C4-2B (cell line): ENCODE measurements around the gene CALD1.

Source experiments
- ZFX ChIP-seq: fragments of 450-650 bp; IDR thresholded peaks from 2 replicates; pipeline ENCODE4 v1.6.1; 2017
- TF ChIP-seq, protein P1 (sequence below): fragments of 450-650 bp; conservative IDR thresholded peaks from 2 replicates; pipeline ENCODE4 v1.5.1; 2017; ENCODE audit warnings: mild to moderate bottlenecking

DNA sequence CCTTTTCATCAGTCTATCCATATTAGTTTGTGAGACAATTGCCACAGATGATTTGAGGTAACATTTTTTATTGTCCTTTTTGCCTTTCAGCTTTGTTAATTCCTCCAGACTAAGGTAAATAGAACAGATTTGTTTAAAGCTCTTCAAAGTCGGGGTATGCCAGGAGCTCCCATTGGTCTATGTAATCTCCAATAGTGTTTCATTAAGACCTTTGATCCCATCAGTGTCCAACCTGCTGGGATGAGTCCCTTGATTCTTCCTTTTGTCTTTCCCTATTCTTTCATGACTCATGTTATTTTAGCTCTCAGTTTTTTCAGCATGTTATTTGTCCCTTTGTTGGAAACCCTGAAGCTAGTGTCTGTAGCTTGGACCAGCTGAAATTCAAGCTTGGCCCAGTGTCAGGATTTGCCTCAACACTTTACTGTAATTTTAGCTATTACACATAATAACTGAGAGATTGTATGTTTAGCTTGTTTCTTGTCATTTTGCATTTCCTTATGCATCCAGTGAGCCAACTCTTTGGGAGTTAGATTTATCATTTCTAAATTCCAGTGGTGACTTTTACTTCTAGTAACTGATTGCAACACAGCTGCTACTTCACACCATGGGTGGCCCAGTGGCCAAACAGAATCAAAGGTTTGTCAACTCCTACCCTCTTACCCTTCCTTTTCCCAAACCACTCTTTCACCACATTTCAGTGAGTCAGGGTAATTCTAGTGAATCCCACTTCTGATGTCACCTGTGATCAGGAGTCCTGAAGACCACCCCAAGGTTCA lies 222.1 kb downstream of the CALD1 start:
- TF ChIP-seq, protein P1, sequence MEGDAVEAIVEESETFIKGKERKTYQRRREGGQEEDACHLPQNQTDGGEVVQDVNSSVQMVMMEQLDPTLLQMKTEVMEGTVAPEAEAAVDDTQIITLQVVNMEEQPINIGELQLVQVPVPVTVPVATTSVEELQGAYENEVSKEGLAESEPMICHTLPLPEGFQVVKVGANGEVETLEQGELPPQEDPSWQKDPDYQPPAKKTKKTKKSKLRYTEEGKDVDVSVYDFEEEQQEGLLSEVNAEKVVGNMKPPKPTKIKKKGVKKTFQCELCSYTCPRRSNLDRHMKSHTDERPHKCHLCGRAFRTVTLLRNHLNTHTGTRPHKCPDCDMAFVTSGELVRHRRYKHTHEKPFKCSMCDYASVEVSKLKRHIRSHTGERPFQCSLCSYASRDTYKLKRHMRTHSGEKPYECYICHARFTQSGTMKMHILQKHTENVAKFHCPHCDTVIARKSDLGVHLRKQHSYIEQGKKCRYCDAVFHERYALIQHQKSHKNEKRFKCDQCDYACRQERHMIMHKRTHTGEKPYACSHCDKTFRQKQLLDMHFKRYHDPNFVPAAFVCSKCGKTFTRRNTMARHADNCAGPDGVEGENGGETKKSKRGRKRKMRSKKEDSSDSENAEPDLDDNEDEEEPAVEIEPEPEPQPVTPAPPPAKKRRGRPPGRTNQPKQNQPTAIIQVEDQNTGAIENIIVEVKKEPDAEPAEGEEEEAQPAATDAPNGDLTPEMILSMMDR: no peak
- no peak for TF ChIP-seq ZFX
